SU-DHL-6 (cell line): Measurements from ENCODE around the gene ASH1L.

ENCODE experiments used
- H2AFZ ChIP-seq: fragments of 200-600 bp; sonication (generic); 2 replicates; pipeline ENCODE4 v1.6.1; 2014; ENCODE audit warnings: low read depth, mild to moderate bottlenecking, moderate library complexity, mixed read lengths, antibody characterized with exemption, low read length; ENCODE audit not compliant: severe bottlenecking
- H3F3A ChIP-seq: fragments of 200-600 bp; shearing (Covaris generic); 2 replicates; pipeline ENCODE4 v1.6.0; 2016; ENCODE audit warnings: antibody characterized with exemption, mild to moderate bottlenecking; ENCODE audit not compliant: insufficient read depth
- H3K27ac ChIP-seq: fragments of 200-600 bp; sonication (generic); 2 replicates; pipeline ENCODE4 v1.5.1; 2016; ENCODE audit warnings: low read depth, mild to moderate bottlenecking, low read length, moderate library complexity, mixed read lengths
- H3K27me3 ChIP-seq: fragments of 200-600 bp; sonication (generic), shearing (Covaris generic); 2 replicates; pipeline ENCODE4 v1.6.0; 2014; ENCODE audit warnings: mild to moderate bottlenecking, low read length
- H3K36me3 ChIP-seq: fragments of 200-600 bp; sonication (generic); 2 replicates; pipeline ENCODE4 v1.6.1; 2014; ENCODE audit warnings: mild to moderate bottlenecking, low read length, mixed read lengths
- H3K4me2 ChIP-seq: fragments of 300-600, 200-600 bp; shearing (Covaris generic), sonication (generic); 2 replicates; pipeline ENCODE4 v1.6.0; 2014; ENCODE audit warnings: low read length, low read depth, mild to moderate bottlenecking; ENCODE audit not compliant: poor library complexity, severe bottlenecking
- H3K4me3 ChIP-seq: fragments of 200-600 bp; sonication (generic); 2 replicates; pipeline ENCODE4 v1.5.1; 2014; ENCODE audit warnings: antibody characterized with exemption, low read length, mild to moderate bottlenecking, mixed read lengths; ENCODE audit not compliant: insufficient read depth, poor library complexity, severe bottlenecking
- H3K79me2 ChIP-seq: fragments of 200-600 bp; sonication (generic); 2 replicates; pipeline ENCODE4 v1.6.1; 2014; ENCODE audit warnings: mild to moderate bottlenecking, low read length, moderate library complexity; ENCODE audit not compliant: insufficient read depth
- H3K9ac ChIP-seq: fragments of 200-600 bp; sonication (generic); 2 replicates; pipeline ENCODE4 v1.7.0; 2014; ENCODE audit warnings: mild to moderate bottlenecking, low read length
- H3K9me2 ChIP-seq: fragments of 200-600 bp; sonication (generic); replicated peaks from 2 replicates; pipeline ENCODE4 v1.6.1; 2014; ENCODE audit warnings: low read length; ENCODE audit not compliant: insufficient read depth
- H3K9me3 ChIP-seq: fragments of 200-600 bp; sonication (generic); 2 replicates; pipeline ENCODE4 v1.6.1; 2014; ENCODE audit warnings: low read length, mixed read lengths; ENCODE audit not compliant: insufficient read depth
- H4K20me1 ChIP-seq: fragments of 200-600 bp; sonication (generic); 2 replicates; pipeline ENCODE4 v1.6.1; 2014; ENCODE audit warnings: low read depth, mild to moderate bottlenecking, antibody characterized with exemption, low read length, moderate library complexity, mixed read lengths
- CTCF ChIP-seq: fragments of 200-600 bp; sonication (generic); IDR thresholded peaks from one replicate; pipeline ENCODE4 v1.5.1; 2017; ENCODE audit warnings: antibody characterized with exemption, mild to moderate bottlenecking, low read length, moderate library complexity; ENCODE audit not compliant: insufficient read depth, poor library complexity, severe bottlenecking
- EZH2phosphoT487 ChIP-seq: fragments of 200-600 bp; sonication (generic), shearing (Covaris generic); conservative IDR thresholded peaks from 2 replicates; pipeline ENCODE4 v1.6.1; 2018; ENCODE audit warnings: mild to moderate bottlenecking, antibody characterized with exemption, low read length, moderate library complexity, mixed read lengths

ASH1L gene

GRCh38 chr1:155301342-155301841, 261.2 kb downstream of the ASH1L start, which contains the start of gene PKLR:
Gene PKLR (minus strand): TSS chr1:155301438. CDS start chr1:155301395, 43 bp downstream.
- H3K27ac ChIP-seq: no peak within 1 kb of the TSS
- H3F3A ChIP-seq: no peaks in the 10 kb centered on the region
- no peak within 1 kb of the TSS for H3K9ac ChIP-seq
- no peaks in the 10 kb centered on the region for H4K20me1 ChIP-seq
- H3K9me2 ChIP-seq: no peaks in the 10 kb centered on the region
- TF ChIP-seq CTCF (no peak), EZH2phosphoT487 (no peak)
- H2AFZ ChIP-seq: no peak within 1 kb of the TSS
- H3K9me3 ChIP-seq: no peaks in the 10 kb centered on the region
- H3K36me3 ChIP-seq: no peaks in the 10 kb centered on the region
- no peak within 1 kb of the TSS for H3K4me3 ChIP-seq
- H3K27me3 ChIP-seq: no peaks in the 10 kb centered on the region
- no peak within 1 kb of the TSS for H3K4me2 ChIP-seq
- no peaks in the 10 kb centered on the region for H3K79me2 ChIP-seq

GRCh38 chr1:155300553-155301329, 261.9 kb downstream of the ASH1L start:
- Histone ChIP-seq H2AFZ (no peak overlapping the region), H3K9ac (no peak overlapping the region), H4K20me1 (no peaks in the 10 kb centered on the region), H3K9me2 (no peaks in the 10 kb centered on the region), H3K79me2 (no peaks in the 10 kb centered on the region), H3K27ac (no peak overlapping the region), H3K9me3 (no peaks in the 10 kb centered on the region), H3K27me3 (no peaks in the 10 kb centered on the region), H3F3A (no peaks in the 10 kb centered on the region), H3K4me3 (no peak overlapping the region), H3K4me2 (no peak overlapping the region), H3K36me3 (no peaks in the 10 kb centered on the region)
- TF ChIP-seq EZH2phosphoT487: no peak
- TF ChIP-seq CTCF: no peak

- H3F3A ChIP-seq: no peaks in the 10 kb centered on the region
- no peak overlapping the region for H3K4me3 ChIP-seq
- no peaks in the 10 kb centered on the region for H3K9me3 ChIP-seq
Measured at GRCh38 chr1:155300024-155300423, 262.6 kb downstream of the ASH1L start.

More at GRCh38 chr1:155300024-155300423, 262.6 kb downstream of the ASH1L start:
- Histone ChIP-seq H3K27ac (no peak overlapping the region), H3K27me3 (no peaks in the 10 kb centered on the region), H3K79me2 (no peaks in the 10 kb centered on the region), H2AFZ (no peak overlapping the region), H3K36me3 (no peaks in the 10 kb centered on the region), H3K4me2 (no peak overlapping the region), H4K20me1 (no peaks in the 10 kb centered on the region), H3K9me2 (no peaks in the 10 kb centered on the region), H3K9ac (no peak overlapping the region)
- TF ChIP-seq CTCF: no peak
- TF ChIP-seq EZH2phosphoT487: no peak
